Astrocyte of the hippocampus (primary cell): ENCODE data around the gene HLCS.

ENCODE experiments used
- DNase-seq: peaks from one replicate; pipeline ENCODE4 v3.0.0; 2011; ENCODE audit warnings: low read depth, low spot score

The HLCS gene

GRCh38 chr21:36747041-36747814 is 219.2 kb downstream of the HLCS start:
- DNase-seq = no peak

GRCh38 chr21:36745459-36745858 is 221.0 kb downstream of the HLCS start:
- no peak for DNase-seq

- DNase-seq = peak; percentile 46
Observed at GRCh38 chr21:36744560-36745231, 221.8 kb downstream of the HLCS start.

GRCh38 chr21:36744190-36744559 is 222.3 kb downstream of the HLCS start:
- no peak for DNase-seq

- no peak for DNase-seq
Observed at GRCh38 chr21:36743446-36743845, 223.0 kb downstream of the HLCS start.

GRCh38 chr21:36743008-36743407 is 223.5 kb downstream of the HLCS start:
- no peak for DNase-seq

- no peak for DNase-seq
Observed at GRCh38 chr21:36741506-36741905, 225.0 kb downstream of the HLCS start.

- DNase-seq = no peak
Observed at GRCh38 chr21:36738489-36739126, 227.9 kb downstream of the HLCS start.

- no peak for DNase-seq
Observed at GRCh38 chr21:36735724-36736320, 230.6 kb downstream of the HLCS start.

GRCh38 chr21:36735201-36735515 is 231.3 kb downstream of the HLCS start:
- no peak for DNase-seq

GRCh38 chr21:36734367-36735200 is 231.9 kb downstream of the HLCS start:
- no peak for DNase-seq

GRCh38 chr21:36733857-36734256 is 232.6 kb downstream of the HLCS start:
- DNase-seq = no peak

GRCh38 chr21:36732761-36733160 is 233.7 kb downstream of the HLCS start:
- no peak for DNase-seq

- DNase-seq = no peak
Observed at GRCh38 chr21:36732217-36732616, 234.3 kb downstream of the HLCS start.

GRCh38 chr21:36730291-36731281 is 235.9 kb downstream of the HLCS start:
- peak; percentile 75 for DNase-seq

GRCh38 chr21:36729310-36729970 is 237.0 kb downstream of the HLCS start:
- DNase-seq = no peak

GRCh38 chr21:36728371-36729111 is 237.9 kb downstream of the HLCS start:
- DNase-seq = peak; percentile 45

- no peak for DNase-seq
Observed at GRCh38 chr21:36727866-36728265, 238.6 kb downstream of the HLCS start.

- DNase-seq = no peak
Observed at GRCh38 chr21:36725793-36726386, 240.6 kb downstream of the HLCS start.
